Panc1 (cell line): ENCODE data around the gene GSS. TPM values are rescaled to one million over a fixed set of nuclear protein-coding genes. Genes with fewer than 3 reads are reported as not detected.

Experiments used
- ATAC-seq: fragments of 200-7000 bp; cut with Tn5 transposase; 2 replicates; pipeline ENCODE4 v1.9.1; 2020; ENCODE audit warnings: mild to moderate bottlenecking, moderate library complexity
- BruUV-seq: library from RNA; stranded (reverse); fragments of 400-500 nt; replicated peaks from 2 replicates; lab custom pipeline; 2021; lab: Mats Ljungman, UMichigan
- CTCF ChIA-PET: fragments of 300-600 bp; sonication (Branson Sonifier 250); formaldehyde crosslinking; loops from one replicate; lab custom pipeline; 2022; ENCODE audit warnings: antibody characterized with exemption; lab: Charles Lee
- POLR2A ChIA-PET: fragments of 300-600 bp; sonication (Branson Sonifier 250); formaldehyde crosslinking; loops from one replicate; lab custom pipeline; 2022; ENCODE audit warnings: antibody characterized with exemption; lab: Charles Lee
- DNase-seq: peaks from one replicate; pipeline ENCODE4 v3.0.0-alpha.2; 2010; ENCODE audit warnings: low read depth, low spot score
- H3K27ac ChIP-seq: 2 replicates; pipeline ENCODE4 v1.5.1; 2011; ENCODE audit warnings: mild to moderate bottlenecking, low read length, inconsistent platforms
- H3K27me3 ChIP-seq: fragments of 200-500 bp; sonication (Bioruptor generic); 2 replicates; pipeline ENCODE4 v1.6.0; 2014; ENCODE audit warnings: low read length, inconsistent platforms; ENCODE audit not compliant: control insufficient read depth, insufficient read depth
- H3K36me3 ChIP-seq: fragments of 200-500 bp; sonication (Bioruptor generic); 2 replicates; pipeline ENCODE4 v1.5.1; 2014; ENCODE audit warnings: inconsistent platforms, mild to moderate bottlenecking, low read length, moderate library complexity; ENCODE audit not compliant: control insufficient read depth, insufficient read depth
- H3K4me1 ChIP-seq: 2 replicates; pipeline ENCODE4 v1.5.1; 2011; ENCODE audit warnings: inconsistent platforms, mild to moderate bottlenecking, low read length, moderate library complexity; ENCODE audit not compliant: control insufficient read depth, insufficient read depth
- H3K4me3 ChIP-seq, 2 experiments: 2 replicates each; pipeline ENCODE4 v1.5.1; 2011 to 2012; ENCODE audit warnings: low read depth in 2 of 2, low read length in 2 of 2, mild to moderate bottlenecking in 2 of 2, inconsistent platforms in 1 of 2, moderate library complexity in 1 of 2
- H3K9me3 ChIP-seq: fragments of 200-500 bp; sonication (Bioruptor generic); 2 replicates; pipeline ENCODE4 v1.5.1; 2014; ENCODE audit warnings: low read depth, mild to moderate bottlenecking, inconsistent platforms, low read length, moderate library complexity; ENCODE audit not compliant: control insufficient read depth, insufficient read depth
- POLR2AphosphoS5 ChIP-seq: IDR thresholded peaks from 2 replicates; pipeline ENCODE4 v1.6.1; 2012; ENCODE audit warnings: mild to moderate bottlenecking, low read depth, low read length, moderate library complexity
- SIN3A ChIP-seq: IDR thresholded peaks from 2 replicates; pipeline ENCODE4 v1.6.1; 2012; ENCODE audit warnings: low read depth, mild to moderate bottlenecking, low read length, moderate library complexity, borderline replicate concordance; ENCODE audit not compliant: insufficient read depth
- TCF7L2 ChIP-seq: IDR thresholded peaks from 2 replicates; pipeline ENCODE4 v1.6.1; 2011; ENCODE audit warnings: mild to moderate bottlenecking, low read depth, low read length, inconsistent platforms
- in situ Hi-C: cut with HindIII; loops from 2 replicates; pipeline ENCODE4 v1.10.0; 2016; ENCODE audit warnings: low sequenced_read_pairs, low pct_unique_long_range_greater_than_20kb
- intact Hi-C: fragments of 100-400 bp; cut with micrococcal nuclease; formaldehyde crosslinking; loops from one replicate; pipeline ENCODE4 v1.10.0; 2022; ENCODE audit not compliant: unreplicated experiment
- total RNA-seq: library from RNA; stranded (reverse); gene quantifications from one replicate; pipeline ENCODE4 v1.2.1, GENCODE V29; 2021; ENCODE audit not compliant: unreplicated experiment
- TF ChIP-seq, protein P1 (sequence below): fragments of 450-650 bp; IDR thresholded peaks from 2 replicates; pipeline ENCODE4 v1.5.1; 2017; ENCODE audit warnings: mild to moderate bottlenecking
- TF ChIP-seq, protein P2 (sequence below), 2 experiments: IDR thresholded peaks; 2 replicates each; pipeline ENCODE4 v1.6.1; 2011 to 2012; ENCODE audit warnings: low read depth in 2 of 2, control low read depth in 1 of 2, low read length in 1 of 2, mild to moderate bottlenecking in 1 of 2, moderate library complexity in 1 of 2; ENCODE audit not compliant: insufficient read depth in 1 of 2

Gene GSS
- total RNA-seq, 1 experiment from 2014 or later = 64.8 TPM

DNA sequence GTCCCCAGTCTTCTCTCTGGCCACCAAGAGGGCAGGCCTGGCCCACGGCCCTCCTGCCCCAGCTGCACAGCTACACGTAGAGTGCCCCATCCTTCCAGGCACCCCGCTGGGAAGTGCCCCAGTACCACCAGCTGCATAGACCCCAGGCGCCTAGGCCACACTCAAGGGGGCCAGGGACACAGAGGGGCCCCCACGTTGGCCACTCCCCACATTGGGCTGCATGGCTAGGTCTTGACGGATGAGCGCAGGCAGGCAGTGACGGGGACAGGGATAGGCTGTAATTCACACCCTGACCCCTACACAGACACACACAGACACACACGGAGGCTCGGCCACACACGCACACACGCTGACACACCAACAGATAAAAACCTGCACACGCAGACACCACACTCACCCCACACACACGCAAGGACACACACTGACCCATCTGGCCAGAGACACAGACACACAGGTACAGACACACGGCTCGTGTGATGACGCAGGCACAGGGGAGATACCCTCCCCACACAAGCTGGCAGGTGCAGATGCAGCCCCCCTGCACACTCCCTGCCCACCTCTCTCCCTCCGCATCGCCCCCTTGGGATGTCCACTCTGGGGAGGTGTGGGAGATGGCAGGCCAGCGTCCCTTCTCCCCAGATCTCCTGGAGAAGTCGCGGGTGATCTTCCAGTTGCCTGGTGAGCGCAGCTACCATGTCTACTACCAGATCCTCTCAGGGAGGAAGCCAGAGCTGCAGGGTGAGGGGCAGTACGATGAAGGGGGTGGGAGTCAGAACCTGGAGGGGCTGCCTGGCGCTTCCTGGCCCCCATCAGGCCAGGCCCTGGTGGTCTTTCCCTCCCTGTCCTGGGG, 30.1 kb upstream of the GSS start:
- Histone ChIP-seq H3K9me3 (no peaks in the 10 kb centered on the region), H3K27me3 (no peaks in the 10 kb centered on the region), H3K4me3 (no peak overlapping the region), H3K36me3 (no peaks in the 10 kb centered on the region), H3K4me1 (no peaks in the 10 kb centered on the region), H3K27ac (no peak overlapping the region)
- ChIA-PET POLR2A (no interaction called here), CTCF (interaction anchor here (0.6 kb wide), 2 partner anchors 99 to 151 kb away, joined by 3 to 6 read pairs; no protein-coding TSS in a partner anchor)
- BruUV-seq = no TSS peak
- TF ChIP-seq TCF7L2 (no peak), POLR2AphosphoS5 (no peak), SIN3A (no peak)
- TF ChIP-seq, protein P1, sequence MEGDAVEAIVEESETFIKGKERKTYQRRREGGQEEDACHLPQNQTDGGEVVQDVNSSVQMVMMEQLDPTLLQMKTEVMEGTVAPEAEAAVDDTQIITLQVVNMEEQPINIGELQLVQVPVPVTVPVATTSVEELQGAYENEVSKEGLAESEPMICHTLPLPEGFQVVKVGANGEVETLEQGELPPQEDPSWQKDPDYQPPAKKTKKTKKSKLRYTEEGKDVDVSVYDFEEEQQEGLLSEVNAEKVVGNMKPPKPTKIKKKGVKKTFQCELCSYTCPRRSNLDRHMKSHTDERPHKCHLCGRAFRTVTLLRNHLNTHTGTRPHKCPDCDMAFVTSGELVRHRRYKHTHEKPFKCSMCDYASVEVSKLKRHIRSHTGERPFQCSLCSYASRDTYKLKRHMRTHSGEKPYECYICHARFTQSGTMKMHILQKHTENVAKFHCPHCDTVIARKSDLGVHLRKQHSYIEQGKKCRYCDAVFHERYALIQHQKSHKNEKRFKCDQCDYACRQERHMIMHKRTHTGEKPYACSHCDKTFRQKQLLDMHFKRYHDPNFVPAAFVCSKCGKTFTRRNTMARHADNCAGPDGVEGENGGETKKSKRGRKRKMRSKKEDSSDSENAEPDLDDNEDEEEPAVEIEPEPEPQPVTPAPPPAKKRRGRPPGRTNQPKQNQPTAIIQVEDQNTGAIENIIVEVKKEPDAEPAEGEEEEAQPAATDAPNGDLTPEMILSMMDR = no peak
- TF ChIP-seq, protein P2, sequence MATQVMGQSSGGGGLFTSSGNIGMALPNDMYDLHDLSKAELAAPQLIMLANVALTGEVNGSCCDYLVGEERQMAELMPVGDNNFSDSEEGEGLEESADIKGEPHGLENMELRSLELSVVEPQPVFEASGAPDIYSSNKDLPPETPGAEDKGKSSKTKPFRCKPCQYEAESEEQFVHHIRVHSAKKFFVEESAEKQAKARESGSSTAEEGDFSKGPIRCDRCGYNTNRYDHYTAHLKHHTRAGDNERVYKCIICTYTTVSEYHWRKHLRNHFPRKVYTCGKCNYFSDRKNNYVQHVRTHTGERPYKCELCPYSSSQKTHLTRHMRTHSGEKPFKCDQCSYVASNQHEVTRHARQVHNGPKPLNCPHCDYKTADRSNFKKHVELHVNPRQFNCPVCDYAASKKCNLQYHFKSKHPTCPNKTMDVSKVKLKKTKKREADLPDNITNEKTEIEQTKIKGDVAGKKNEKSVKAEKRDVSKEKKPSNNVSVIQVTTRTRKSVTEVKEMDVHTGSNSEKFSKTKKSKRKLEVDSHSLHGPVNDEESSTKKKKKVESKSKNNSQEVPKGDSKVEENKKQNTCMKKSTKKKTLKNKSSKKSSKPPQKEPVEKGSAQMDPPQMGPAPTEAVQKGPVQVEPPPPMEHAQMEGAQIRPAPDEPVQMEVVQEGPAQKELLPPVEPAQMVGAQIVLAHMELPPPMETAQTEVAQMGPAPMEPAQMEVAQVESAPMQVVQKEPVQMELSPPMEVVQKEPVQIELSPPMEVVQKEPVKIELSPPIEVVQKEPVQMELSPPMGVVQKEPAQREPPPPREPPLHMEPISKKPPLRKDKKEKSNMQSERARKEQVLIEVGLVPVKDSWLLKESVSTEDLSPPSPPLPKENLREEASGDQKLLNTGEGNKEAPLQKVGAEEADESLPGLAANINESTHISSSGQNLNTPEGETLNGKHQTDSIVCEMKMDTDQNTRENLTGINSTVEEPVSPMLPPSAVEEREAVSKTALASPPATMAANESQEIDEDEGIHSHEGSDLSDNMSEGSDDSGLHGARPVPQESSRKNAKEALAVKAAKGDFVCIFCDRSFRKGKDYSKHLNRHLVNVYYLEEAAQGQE (IDR thresholded peaks at IDR 0.05; ENCODE audit: insufficient read depth in 1 of 2, low read depth in 2 of 2, low read length in 1 of 2) = no peak
- ATAC-seq (no peak), DNase-seq (no peak)
- intact Hi-C loops (no loop called here), in situ Hi-C loops (no loop called here)

DNA sequence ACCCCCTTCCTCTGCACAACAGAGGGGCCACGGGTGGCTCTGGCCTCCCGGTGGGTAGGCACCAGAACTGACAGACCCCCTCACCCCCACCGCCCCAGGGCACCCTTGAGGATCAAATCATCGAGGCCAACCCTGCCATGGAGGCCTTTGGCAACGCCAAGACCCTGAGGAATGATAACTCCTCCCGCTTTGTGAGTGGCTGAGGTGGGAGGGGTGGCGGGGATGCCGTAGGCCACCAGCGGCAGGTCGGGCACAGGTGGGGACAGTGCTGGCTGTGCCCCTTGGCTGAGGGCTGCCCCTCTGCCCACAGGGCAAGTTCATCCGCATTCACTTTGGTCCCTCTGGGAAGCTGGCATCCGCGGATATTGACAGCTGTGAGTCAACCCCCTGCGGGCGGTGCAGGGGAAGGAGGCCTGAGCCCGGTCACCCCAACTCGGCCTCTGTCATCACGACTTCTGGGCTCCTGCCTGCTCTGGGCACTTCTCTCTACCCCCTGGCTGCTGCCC, 29.2 kb upstream of the GSS start:
- BruUV-seq = no TSS peak
- H3K4me3 ChIP-seq = no peak overlapping the region
- no peak for DNase-seq
- no peaks in the 10 kb centered on the region for H3K36me3 ChIP-seq
- ChIA-PET CTCF (interaction anchor here (0.5 to 0.7 kb wide), 3 partner anchors 31 to 150 kb away, joined by 3 to 6 read pairs (median 3); no protein-coding TSS in a partner anchor), POLR2A (no interaction called here)
- H3K27ac ChIP-seq = no peak overlapping the region
- intact Hi-C loops (no loop called here), in situ Hi-C loops (no loop called here)
- H3K4me1 ChIP-seq = no peaks in the 10 kb centered on the region
- ATAC-seq = no peak
- no peaks in the 10 kb centered on the region for H3K27me3 ChIP-seq
- H3K9me3 ChIP-seq = no peaks in the 10 kb centered on the region
- TF ChIP-seq, protein P2 (IDR thresholded peaks at IDR 0.05; ENCODE audit: insufficient read depth in 1 of 2, low read depth in 2 of 2, low read length in 1 of 2) = no peak
- TF ChIP-seq POLR2AphosphoS5 = no peak
- TF ChIP-seq SIN3A = no peak
- no peak for TF ChIP-seq TCF7L2
